ENCODE data around the gene NDUFAF3. TPM values are rescaled to one million over a fixed set of nuclear protein-coding genes. Genes with fewer than 3 reads are reported as not detected.

The NDUFAF3 gene
- total and polyA plus RNA-seq, 4 donors: 28.6 to 107 (median 72.0) TPM

DNA sequence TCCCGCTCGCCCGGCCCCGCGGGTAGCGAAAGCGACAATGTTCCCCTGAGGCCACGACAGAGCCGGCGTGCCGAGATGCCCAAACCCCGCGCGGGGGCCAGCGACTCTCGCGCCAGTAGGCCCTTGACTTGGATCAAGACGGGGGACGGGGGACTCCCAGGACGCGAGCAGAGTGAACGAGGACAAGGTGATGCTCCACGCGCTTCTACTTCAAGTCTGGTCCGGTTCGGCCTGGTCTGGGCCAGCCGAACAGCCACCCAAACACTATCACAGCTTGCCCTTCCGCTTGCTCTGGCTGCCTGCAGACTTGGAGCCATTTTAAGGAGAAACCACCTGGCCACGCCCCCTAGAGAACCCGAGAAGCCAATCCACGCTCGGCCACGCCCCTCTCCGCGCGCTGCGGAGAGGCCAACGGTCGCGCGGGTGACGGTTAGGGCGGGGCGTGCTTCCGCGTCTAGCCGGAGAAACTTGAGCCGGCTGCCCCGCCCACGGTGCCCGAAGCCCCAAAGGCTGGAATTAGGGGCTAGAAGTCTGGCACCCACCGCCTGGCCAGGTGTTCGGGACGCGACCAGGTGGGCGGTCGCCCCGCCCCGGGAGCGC is 608 bp upstream of the NDUFAF3 start:
- no peaks in the 10 kb centered on the region for H3K27me3 ChIP-seq (ENCODE audit: control insufficient read depth in 4 of 4, insufficient read depth in 4 of 4, low read length in 3 of 4)
- no peak for TF ChIP-seq FOXA2 (IDR thresholded peaks at IDR 0.05)
- no peak for TF ChIP-seq HNF4G (IDR thresholded peaks at IDR 0.05)
- no peak for TF ChIP-seq ATF3 (IDR thresholded peaks at IDR 0.05)
- peak in 1 of 2 donors; percentile 62 for TF ChIP-seq GABPA (IDR thresholded peaks at IDR 0.05 in 1 of 2, conservative IDR thresholded peaks at IDR 0.05 in 1 of 2)
- peak; percentile 17 to 19 for TF ChIP-seq HNF4A (conservative IDR thresholded peaks at IDR 0.05)
- TF ChIP-seq RAD21 (IDR thresholded peaks at IDR 0.05): peak in 1 of 2 donors; percentile 19
- TF ChIP-seq SP1 (IDR thresholded peaks at IDR 0.05): peak; percentile 79
- TF ChIP-seq, protein P1, sequence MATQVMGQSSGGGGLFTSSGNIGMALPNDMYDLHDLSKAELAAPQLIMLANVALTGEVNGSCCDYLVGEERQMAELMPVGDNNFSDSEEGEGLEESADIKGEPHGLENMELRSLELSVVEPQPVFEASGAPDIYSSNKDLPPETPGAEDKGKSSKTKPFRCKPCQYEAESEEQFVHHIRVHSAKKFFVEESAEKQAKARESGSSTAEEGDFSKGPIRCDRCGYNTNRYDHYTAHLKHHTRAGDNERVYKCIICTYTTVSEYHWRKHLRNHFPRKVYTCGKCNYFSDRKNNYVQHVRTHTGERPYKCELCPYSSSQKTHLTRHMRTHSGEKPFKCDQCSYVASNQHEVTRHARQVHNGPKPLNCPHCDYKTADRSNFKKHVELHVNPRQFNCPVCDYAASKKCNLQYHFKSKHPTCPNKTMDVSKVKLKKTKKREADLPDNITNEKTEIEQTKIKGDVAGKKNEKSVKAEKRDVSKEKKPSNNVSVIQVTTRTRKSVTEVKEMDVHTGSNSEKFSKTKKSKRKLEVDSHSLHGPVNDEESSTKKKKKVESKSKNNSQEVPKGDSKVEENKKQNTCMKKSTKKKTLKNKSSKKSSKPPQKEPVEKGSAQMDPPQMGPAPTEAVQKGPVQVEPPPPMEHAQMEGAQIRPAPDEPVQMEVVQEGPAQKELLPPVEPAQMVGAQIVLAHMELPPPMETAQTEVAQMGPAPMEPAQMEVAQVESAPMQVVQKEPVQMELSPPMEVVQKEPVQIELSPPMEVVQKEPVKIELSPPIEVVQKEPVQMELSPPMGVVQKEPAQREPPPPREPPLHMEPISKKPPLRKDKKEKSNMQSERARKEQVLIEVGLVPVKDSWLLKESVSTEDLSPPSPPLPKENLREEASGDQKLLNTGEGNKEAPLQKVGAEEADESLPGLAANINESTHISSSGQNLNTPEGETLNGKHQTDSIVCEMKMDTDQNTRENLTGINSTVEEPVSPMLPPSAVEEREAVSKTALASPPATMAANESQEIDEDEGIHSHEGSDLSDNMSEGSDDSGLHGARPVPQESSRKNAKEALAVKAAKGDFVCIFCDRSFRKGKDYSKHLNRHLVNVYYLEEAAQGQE (IDR thresholded peaks at IDR 0.05): peak; percentile 79
- TF ChIP-seq, protein P2, sequence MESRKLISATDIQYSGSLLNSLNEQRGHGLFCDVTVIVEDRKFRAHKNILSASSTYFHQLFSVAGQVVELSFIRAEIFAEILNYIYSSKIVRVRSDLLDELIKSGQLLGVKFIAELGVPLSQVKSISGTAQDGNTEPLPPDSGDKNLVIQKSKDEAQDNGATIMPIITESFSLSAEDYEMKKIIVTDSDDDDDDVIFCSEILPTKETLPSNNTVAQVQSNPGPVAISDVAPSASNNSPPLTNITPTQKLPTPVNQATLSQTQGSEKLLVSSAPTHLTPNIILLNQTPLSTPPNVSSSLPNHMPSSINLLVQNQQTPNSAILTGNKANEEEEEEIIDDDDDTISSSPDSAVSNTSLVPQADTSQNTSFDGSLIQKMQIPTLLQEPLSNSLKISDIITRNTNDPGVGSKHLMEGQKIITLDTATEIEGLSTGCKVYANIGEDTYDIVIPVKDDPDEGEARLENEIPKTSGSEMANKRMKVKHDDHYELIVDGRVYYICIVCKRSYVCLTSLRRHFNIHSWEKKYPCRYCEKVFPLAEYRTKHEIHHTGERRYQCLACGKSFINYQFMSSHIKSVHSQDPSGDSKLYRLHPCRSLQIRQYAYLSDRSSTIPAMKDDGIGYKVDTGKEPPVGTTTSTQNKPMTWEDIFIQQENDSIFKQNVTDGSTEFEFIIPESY (IDR thresholded peaks at IDR 0.05): no peak
- TF ChIP-seq EGR1 (IDR thresholded peaks at IDR 0.05; ENCODE audit: low read depth in 2 of 2): peak in 1 of 2 donors; percentile 11
- no peak for TF ChIP-seq FOXA1 (IDR thresholded peaks at IDR 0.05)
- TF ChIP-seq JUND (IDR thresholded peaks at IDR 0.05): no peak
- TF ChIP-seq MAX (IDR thresholded peaks at IDR 0.05): no peak
- TF ChIP-seq RXRA (IDR thresholded peaks at IDR 0.05): peak; percentile 74 to 77
- peak; percentile 18 for TF ChIP-seq NR2F2 (IDR thresholded peaks at IDR 0.05)
- peak; percentile 99 for TF ChIP-seq YY1 (IDR thresholded peaks at IDR 0.05)
- peak; percentile 95 for TF ChIP-seq TAF1 (conservative IDR thresholded peaks at IDR 0.05)
- TF ChIP-seq, protein P3, sequence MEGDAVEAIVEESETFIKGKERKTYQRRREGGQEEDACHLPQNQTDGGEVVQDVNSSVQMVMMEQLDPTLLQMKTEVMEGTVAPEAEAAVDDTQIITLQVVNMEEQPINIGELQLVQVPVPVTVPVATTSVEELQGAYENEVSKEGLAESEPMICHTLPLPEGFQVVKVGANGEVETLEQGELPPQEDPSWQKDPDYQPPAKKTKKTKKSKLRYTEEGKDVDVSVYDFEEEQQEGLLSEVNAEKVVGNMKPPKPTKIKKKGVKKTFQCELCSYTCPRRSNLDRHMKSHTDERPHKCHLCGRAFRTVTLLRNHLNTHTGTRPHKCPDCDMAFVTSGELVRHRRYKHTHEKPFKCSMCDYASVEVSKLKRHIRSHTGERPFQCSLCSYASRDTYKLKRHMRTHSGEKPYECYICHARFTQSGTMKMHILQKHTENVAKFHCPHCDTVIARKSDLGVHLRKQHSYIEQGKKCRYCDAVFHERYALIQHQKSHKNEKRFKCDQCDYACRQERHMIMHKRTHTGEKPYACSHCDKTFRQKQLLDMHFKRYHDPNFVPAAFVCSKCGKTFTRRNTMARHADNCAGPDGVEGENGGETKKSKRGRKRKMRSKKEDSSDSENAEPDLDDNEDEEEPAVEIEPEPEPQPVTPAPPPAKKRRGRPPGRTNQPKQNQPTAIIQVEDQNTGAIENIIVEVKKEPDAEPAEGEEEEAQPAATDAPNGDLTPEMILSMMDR (IDR thresholded peaks at IDR 0.05; ENCODE audit: low read depth, low read length, missing input control): no peak
- H3K9ac ChIP-seq (ENCODE audit: low read depth in 1 of 2, low read length in 2 of 2): peak overlapping the region; percentile 40 to 96
- H3K9me3 ChIP-seq (ENCODE audit: control insufficient read depth in 4 of 4, low read length in 3 of 4): no peaks in the 10 kb centered on the region
- WGBS: under 1% methylated on average over 60 of the region's 60 CpGs
- peak; percentile 99 for DNase-seq (ENCODE audit: low spot score)
- peaks cover 15 to 52% (median 41%) of the 10 kb centered on the region in 4 donors for H3K4me1 ChIP-seq (ENCODE audit: control insufficient read depth in 4 of 4, insufficient read depth in 4 of 4, low read length in 3 of 4)
- H3K27ac ChIP-seq (ENCODE audit: low read depth in 1 of 2, low read length in 2 of 2): peak overlapping the region; percentile 97 to 99
- peak overlapping the region; percentile 85 to 95 (median 92) for H3K4me3 ChIP-seq (ENCODE audit: low read depth in 1 of 3, low read length in 3 of 3)
- peaks cover 0 to 27% (median 20%) of the 10 kb centered on the region in 4 donors for H3K36me3 ChIP-seq (ENCODE audit: control insufficient read depth in 4 of 4, insufficient read depth in 3 of 4, low read depth in 1 of 4, low read length in 3 of 4)
